SK-N-SH (cell line): ENCODE data around the gene HOTAIR. TPM values are rescaled to one million over a fixed set of nuclear protein-coding genes. Genes with fewer than 3 reads are reported as not detected.

Source experiments
- CTCF ChIA-PET: fragments of 300-600, 350-600 bp; formaldehyde crosslinking; extraction: SDS; loops from one replicate; lab custom pipeline; 2021; lab: Yijun Ruan, JAX
- POLR2A ChIA-PET: fragments of 350-600 bp; sonication (Branson Sonifier 250); formaldehyde crosslinking; extraction: SDS; loops from one replicate; lab custom pipeline; 2020; ENCODE audit warnings: antibody characterized with exemption, inconsistent platforms; lab: Yijun Ruan, JAX
- DNase-seq: peaks from one replicate; pipeline ENCODE4 v3.0.0; 2012
- H2AFZ ChIP-seq: fragments of 200-600 bp; sonication (generic); 2 replicates; pipeline ENCODE4 v1.8.1; 2016; ENCODE audit warnings: antibody characterized with exemption, mild to moderate bottlenecking, low read depth
- H3F3A ChIP-seq: fragments of 200-600 bp; sonication (generic); replicated peaks from 2 replicates; pipeline ENCODE3; 2016; ENCODE audit warnings: antibody characterized with exemption, mild to moderate bottlenecking; ENCODE audit not compliant: insufficient read depth
- H3K27ac ChIP-seq, 2 experiments: fragments of 200-500 bp in 1 of 2; fragments of 200-600 bp in 1 of 2; sonication (Bioruptor generic) in 1 of 2; sonication (generic), shearing (Covaris generic) in 1 of 2; 2 replicates each; pipeline versions ENCODE4 v1.5.1 to v1.6.1; 2014 to 2016; ENCODE audit warnings: low read depth in 2 of 2, inconsistent platforms in 1 of 2, low read length in 1 of 2, mild to moderate bottlenecking in 1 of 2, mixed read lengths in 1 of 2
- H3K27me3 ChIP-seq: fragments of 200-600 bp; sonication (generic), shearing (Covaris generic); 2 replicates; pipeline ENCODE4 v1.6.1; 2016; ENCODE audit warnings: mixed run types; ENCODE audit not compliant: insufficient read depth
- H3K36me3 ChIP-seq, 2 experiments: fragments of 200-500 bp in 1 of 2; fragments of 200-600 bp in 1 of 2; sonication (Bioruptor generic) in 1 of 2; sonication (generic) in 1 of 2; replicated peaks in 1 of 2; 2 replicates each; pipeline versions ENCODE3 to v1.5.1; 2014 to 2016; ENCODE audit warnings: low read length in 1 of 2, mild to moderate bottlenecking in 1 of 2; ENCODE audit not compliant: insufficient read depth in 2 of 2, control insufficient read depth in 1 of 2
- H3K4me1 ChIP-seq, 2 experiments: fragments of 200-500 bp in 1 of 2; fragments of 200-600 bp in 1 of 2; sonication (Bioruptor generic) in 1 of 2; sonication (generic), shearing (Covaris generic) in 1 of 2; 2 replicates each; pipeline versions ENCODE4 v1.5.1 to v1.6.1; 2014 to 2016; ENCODE audit warnings: low read depth in 1 of 2, low read length in 1 of 2, mixed run types in 1 of 2; ENCODE audit not compliant: insufficient read depth in 2 of 2, control insufficient read depth in 1 of 2
- H3K4me2 ChIP-seq: fragments of 200-600 bp; sonication (generic), shearing (Covaris generic); 2 replicates; pipeline ENCODE4 v1.6.1; 2017; ENCODE audit warnings: mixed run types
- H3K4me3 ChIP-seq, 2 experiments: fragments of 200-500 bp in 1 of 2; fragments of 200-600 bp in 1 of 2; sonication (Bioruptor generic) in 1 of 2; sonication (generic), shearing (Covaris generic) in 1 of 2; 2 replicates each; pipeline versions ENCODE4 v1.5.1 to v1.8.1; 2014 to 2016; ENCODE audit warnings: low read depth in 2 of 2, inconsistent platforms in 1 of 2, low read length in 1 of 2, mild to moderate bottlenecking in 1 of 2, mixed read lengths in 1 of 2, moderate library complexity in 1 of 2
- H3K79me2 ChIP-seq: fragments of 200-600 bp; sonication (generic); 2 replicates; pipeline ENCODE4 v1.8.1; 2017; ENCODE audit warnings: mild to moderate bottlenecking; ENCODE audit not compliant: insufficient read depth
- H3K9ac ChIP-seq: fragments of 200-600 bp; sonication (generic); 2 replicates; pipeline ENCODE4 v1.6.1; 2017; ENCODE audit warnings: mixed run types
- H3K9me2 ChIP-seq: fragments of 200-600 bp; sonication (generic); 2 replicates; pipeline ENCODE4 v1.6.1; 2017; ENCODE audit warnings: mixed run types
- H3K9me3 ChIP-seq: fragments of 200-600 bp; sonication (generic); 2 replicates; pipeline ENCODE4 v1.6.1; 2017; ENCODE audit warnings: mixed run types, mild to moderate bottlenecking, moderate library complexity
- H4K20me1 ChIP-seq: fragments of 200-600 bp; sonication (generic); 2 replicates; pipeline ENCODE4 v1.6.1; 2017; ENCODE audit warnings: mild to moderate bottlenecking, mixed run types; ENCODE audit not compliant: insufficient read depth
- EP300 ChIP-seq, 2 experiments: IDR thresholded peaks; 2 replicates each; pipeline versions ENCODE4 v1.4.0 to v1.6.1; 2012; ENCODE audit warnings: borderline replicate concordance in 1 of 2, low read depth in 1 of 2, low read length in 1 of 2
- FOSL2 ChIP-seq: IDR thresholded peaks from 2 replicates; pipeline ENCODE4 v1.4.0; 2012; ENCODE audit warnings: low read depth, mild to moderate bottlenecking, moderate library complexity, borderline replicate concordance
- FOXM1 ChIP-seq: IDR thresholded peaks from 2 replicates; pipeline ENCODE4 v1.4.0; 2012; ENCODE audit warnings: low read depth, mild to moderate bottlenecking
- GABPA ChIP-seq: IDR thresholded peaks from 2 replicates; pipeline ENCODE4 v1.4.0; 2012; ENCODE audit warnings: low read depth, mild to moderate bottlenecking
- JUND ChIP-seq: IDR thresholded peaks from 2 replicates; pipeline ENCODE4 v1.4.0; 2012
- RCOR1 ChIP-seq: fragments of 150-350 bp; IDR thresholded peaks from 2 replicates; pipeline ENCODE4 v1.6.1; 2017; ENCODE audit warnings: antibody characterized with exemption, low read length
- RFX5 ChIP-seq: IDR thresholded peaks from 2 replicates; pipeline ENCODE4 v1.6.1; 2012; ENCODE audit warnings: mild to moderate bottlenecking, improper control_type of control experiment, low read length
- RXRA ChIP-seq: IDR thresholded peaks from 2 replicates; pipeline ENCODE4 v1.4.0; 2012; ENCODE audit warnings: low read depth, mild to moderate bottlenecking, borderline replicate concordance
- TAF1 ChIP-seq: IDR thresholded peaks from 2 replicates; pipeline ENCODE4 v1.6.1; 2012; ENCODE audit warnings: low read depth, mild to moderate bottlenecking, low read length, moderate library complexity, borderline replicate concordance
- WGBS: methylation state at CpG from one replicate; pipeline ENCODE4 v1.1.6; 2017; ENCODE audit warnings: low lambda C conversion rate; 5-methylcytosine and 5-hydroxymethylcytosine counted together
- polyA plus RNA-seq, 3 experiments: library from polyadenylated mRNA; depleted of rRNA; stranded (reverse); fragments of >200 nt; gene quantifications; 2 replicates each; pipeline ENCODE4 v1.2.3, GENCODE V29; 2012
- TF ChIP-seq, protein P1 (sequence below): IDR thresholded peaks from 2 replicates; pipeline ENCODE4 v1.4.0; 2012; ENCODE audit warnings: low read depth, borderline replicate concordance
- TF ChIP-seq, protein P2 (sequence below): fragments of 200-600 bp; sonication (generic); IDR thresholded peaks from 2 replicates; pipeline ENCODE4 v1.6.1; 2017; ENCODE audit warnings: antibody characterized with exemption, mild to moderate bottlenecking, moderate library complexity

The HOTAIR gene
- polyA plus RNA-seq, 1 of the 3 experiments (the other 2 are of a cell fraction): not detected

DNA sequence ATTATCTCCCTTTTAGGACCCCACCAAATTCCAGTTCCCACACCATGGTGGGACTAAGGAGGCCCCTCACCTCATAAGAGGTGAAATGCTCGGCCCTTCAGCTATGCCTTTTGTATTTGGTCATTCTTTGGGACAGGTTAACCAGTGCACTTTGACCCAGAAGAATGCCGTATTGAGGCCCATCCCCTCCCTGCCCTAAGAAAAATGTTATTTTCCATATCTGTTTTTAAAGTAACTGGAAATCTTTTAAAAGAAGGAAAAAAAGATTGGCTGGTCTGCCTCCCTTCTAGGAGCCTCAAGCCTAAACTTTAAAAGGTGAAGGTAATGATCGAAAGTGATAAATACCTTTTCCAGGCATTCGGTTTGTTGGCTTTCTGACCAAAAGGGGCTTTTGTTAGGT lies 41.8 kb downstream of the HOTAIR start (continued):
- TF ChIP-seq, protein P1, sequence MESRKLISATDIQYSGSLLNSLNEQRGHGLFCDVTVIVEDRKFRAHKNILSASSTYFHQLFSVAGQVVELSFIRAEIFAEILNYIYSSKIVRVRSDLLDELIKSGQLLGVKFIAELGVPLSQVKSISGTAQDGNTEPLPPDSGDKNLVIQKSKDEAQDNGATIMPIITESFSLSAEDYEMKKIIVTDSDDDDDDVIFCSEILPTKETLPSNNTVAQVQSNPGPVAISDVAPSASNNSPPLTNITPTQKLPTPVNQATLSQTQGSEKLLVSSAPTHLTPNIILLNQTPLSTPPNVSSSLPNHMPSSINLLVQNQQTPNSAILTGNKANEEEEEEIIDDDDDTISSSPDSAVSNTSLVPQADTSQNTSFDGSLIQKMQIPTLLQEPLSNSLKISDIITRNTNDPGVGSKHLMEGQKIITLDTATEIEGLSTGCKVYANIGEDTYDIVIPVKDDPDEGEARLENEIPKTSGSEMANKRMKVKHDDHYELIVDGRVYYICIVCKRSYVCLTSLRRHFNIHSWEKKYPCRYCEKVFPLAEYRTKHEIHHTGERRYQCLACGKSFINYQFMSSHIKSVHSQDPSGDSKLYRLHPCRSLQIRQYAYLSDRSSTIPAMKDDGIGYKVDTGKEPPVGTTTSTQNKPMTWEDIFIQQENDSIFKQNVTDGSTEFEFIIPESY: no peak

DNA sequence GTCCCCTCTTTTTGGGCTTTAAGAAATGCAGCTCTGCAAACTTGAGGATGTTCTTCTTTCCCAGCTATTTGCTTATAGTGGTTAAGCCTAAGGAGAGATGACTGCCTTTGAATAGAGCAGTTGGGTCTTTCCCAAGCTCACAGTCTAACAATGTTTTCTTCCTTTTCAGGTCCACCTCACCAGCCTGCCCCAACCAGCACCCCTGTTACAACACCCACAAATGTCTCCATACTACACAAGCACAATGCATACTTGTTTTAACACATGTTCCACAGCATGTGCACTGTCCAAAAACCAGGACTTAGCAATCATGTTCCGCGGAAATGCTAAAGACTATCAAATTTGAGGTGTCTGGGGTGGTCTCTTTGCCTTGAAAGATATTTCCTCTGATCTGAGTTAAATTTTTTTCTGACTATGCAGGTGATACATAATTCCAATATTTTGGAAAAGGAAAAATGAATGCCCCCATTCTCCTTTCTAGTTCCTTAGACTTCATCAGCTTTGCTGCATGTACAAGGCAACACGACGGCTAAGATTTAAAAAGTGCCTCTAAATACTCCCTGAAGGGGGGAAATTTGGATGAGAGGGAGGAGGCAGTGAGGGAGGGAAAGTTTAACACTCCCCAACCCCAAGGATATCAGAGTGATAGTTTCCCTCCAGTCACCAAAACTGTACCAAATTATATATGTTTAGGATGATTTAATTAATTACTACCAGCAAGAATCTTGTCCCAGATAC lies 42.7 kb downstream of the HOTAIR start:
- Histone ChIP-seq H3K4me2 (no peak overlapping the region), H3K79me2 (no peaks in the 10 kb centered on the region), H3K36me3 (no peaks in the 10 kb centered on the region), H3K9ac (no peak overlapping the region), H3F3A (no peaks in the 10 kb centered on the region), H3K4me3 (no peak overlapping the region), H3K4me1 (no peaks in the 10 kb centered on the region), H3K9me2 (no peaks in the 10 kb centered on the region), H4K20me1 (no peaks in the 10 kb centered on the region), H3K9me3 (no peaks in the 10 kb centered on the region), H3K27ac (no peak overlapping the region), H3K27me3 (peaks cover 97% of the 10 kb centered on the region), H2AFZ (no peak overlapping the region)
- WGBS: 52% methylated on average over 4 of the region's 4 CpGs
- TF ChIP-seq FOSL2 (no peak), RFX5 (no peak), TAF1 (no peak), EP300 (IDR thresholded peaks at IDR 0.05; ENCODE audit: borderline replicate concordance in 1 of 2, low read depth in 1 of 2, low read length in 1 of 2) (no peak), FOXM1 (no peak)
- TF ChIP-seq, protein P1: no peak
- no peak for DNase-seq
- CTCF ChIA-PET: interaction anchor here (0.8 to 1.0 kb wide), 2 partner anchors 53 kb away, joined by 3 to 4 read pairs; partner anchors contain the start of gene HOXC10
- POLR2A ChIA-PET: no interaction called here

DNA sequence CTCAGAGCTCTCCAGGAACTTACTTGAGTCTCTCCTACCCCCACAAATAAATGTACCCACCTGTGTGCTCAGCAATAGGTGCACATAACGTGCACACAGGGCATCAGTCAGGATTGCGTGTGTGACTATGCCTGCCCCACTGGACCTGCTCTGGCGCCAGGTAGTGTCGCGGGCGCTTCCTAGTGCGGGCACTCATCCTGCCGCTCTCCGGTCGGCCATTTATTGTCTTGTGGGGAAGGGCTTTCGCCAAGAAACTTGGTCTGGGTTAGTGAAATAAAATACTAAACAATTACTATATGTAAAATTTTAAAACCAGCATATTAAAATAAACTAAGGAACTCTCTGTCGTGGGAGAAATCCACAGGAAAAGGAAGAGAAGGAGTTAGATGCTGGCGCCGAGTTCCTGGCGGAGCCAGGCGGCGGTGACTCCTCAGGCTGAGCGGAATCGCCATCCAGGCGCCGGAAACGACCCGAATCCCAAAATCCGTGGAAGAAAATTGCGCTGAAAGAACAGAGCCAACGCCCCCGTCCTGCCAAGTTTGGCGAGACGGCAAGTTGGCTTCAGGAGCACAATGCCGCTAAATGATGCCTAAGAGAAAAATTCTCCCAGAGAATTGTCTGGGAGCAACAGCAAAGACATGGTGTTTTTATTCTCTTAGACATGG lies 44.0 kb downstream of the HOTAIR start:
- Histone ChIP-seq H3K27ac (no peak overlapping the region), H3K36me3 (no peaks in the 10 kb centered on the region), H4K20me1 (no peaks in the 10 kb centered on the region), H3K4me1 (no peaks in the 10 kb centered on the region), H3K9me2 (no peaks in the 10 kb centered on the region), H3K9me3 (no peaks in the 10 kb centered on the region), H3K27me3 (peaks cover 97% of the 10 kb centered on the region), H3K9ac (no peak overlapping the region), H2AFZ (no peak overlapping the region), H3F3A (no peaks in the 10 kb centered on the region)
- 21% methylated on average over 28 of the region's 30 CpGs for WGBS
- CTCF ChIA-PET: no interaction called here
- POLR2A ChIA-PET: no interaction called here
- TF ChIP-seq JUND: no peak
- TF ChIP-seq RXRA: no peak
- TF ChIP-seq RCOR1: no peak
- no peak for TF ChIP-seq GABPA
- TF ChIP-seq, protein P2, sequence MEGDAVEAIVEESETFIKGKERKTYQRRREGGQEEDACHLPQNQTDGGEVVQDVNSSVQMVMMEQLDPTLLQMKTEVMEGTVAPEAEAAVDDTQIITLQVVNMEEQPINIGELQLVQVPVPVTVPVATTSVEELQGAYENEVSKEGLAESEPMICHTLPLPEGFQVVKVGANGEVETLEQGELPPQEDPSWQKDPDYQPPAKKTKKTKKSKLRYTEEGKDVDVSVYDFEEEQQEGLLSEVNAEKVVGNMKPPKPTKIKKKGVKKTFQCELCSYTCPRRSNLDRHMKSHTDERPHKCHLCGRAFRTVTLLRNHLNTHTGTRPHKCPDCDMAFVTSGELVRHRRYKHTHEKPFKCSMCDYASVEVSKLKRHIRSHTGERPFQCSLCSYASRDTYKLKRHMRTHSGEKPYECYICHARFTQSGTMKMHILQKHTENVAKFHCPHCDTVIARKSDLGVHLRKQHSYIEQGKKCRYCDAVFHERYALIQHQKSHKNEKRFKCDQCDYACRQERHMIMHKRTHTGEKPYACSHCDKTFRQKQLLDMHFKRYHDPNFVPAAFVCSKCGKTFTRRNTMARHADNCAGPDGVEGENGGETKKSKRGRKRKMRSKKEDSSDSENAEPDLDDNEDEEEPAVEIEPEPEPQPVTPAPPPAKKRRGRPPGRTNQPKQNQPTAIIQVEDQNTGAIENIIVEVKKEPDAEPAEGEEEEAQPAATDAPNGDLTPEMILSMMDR: no peak
- TF ChIP-seq, all 33 proteins: peak for 0
- Histone ChIP-seq H3K4me3 (no peak overlapping the region), H3K79me2 (no peaks in the 10 kb centered on the region), H3K4me2 (no peak overlapping the region)
- DNase-seq: no peak
